Activated B cell treated with CpG ODN at 0.5 μM for 24 hours (primary cell): ENCODE measurements around the gene LIMK1. TPM values are rescaled to one million over a fixed set of nuclear protein-coding genes. Genes with fewer than 3 reads are reported as not detected.
"Not testable (repeated sequence)": the region's sequence is repeated elsewhere in the genome, so short reads cannot be mapped to it uniquely, and the experiment has no call there.

Experiments used
- ATAC-seq: fragments of 200-7000 bp; cut with Tn5 transposase; one replicate; pipeline ENCODE4 v1.10.0; 2021; ENCODE audit warnings: low read depth, mild to moderate bottlenecking, moderate library complexity
- CTCF ChIA-PET: fragments of 350-600 bp; sonication (Branson Sonifier 250); formaldehyde crosslinking; loops from one replicate; lab custom pipeline; 2021; ENCODE audit warnings: antibody characterized with exemption; lab: Charles Lee
- POLR2A ChIA-PET: fragments of 350-600 bp; sonication (Branson Sonifier 250); formaldehyde crosslinking; loops from one replicate; lab custom pipeline; 2021; ENCODE audit warnings: antibody characterized with exemption; lab: Charles Lee
- DNase-seq: peaks from one replicate; pipeline ENCODE4 v3.0.0; 2022
- H3K27ac Mint-ChIP-seq: one replicate; pipeline ENCODE4 v1.8.0; 2020; ENCODE audit warnings: mixed read lengths
- H3K27me3 Mint-ChIP-seq: one replicate; pipeline ENCODE4 v1.8.0; 2021; ENCODE audit warnings: mixed read lengths
- H3K36me3 Mint-ChIP-seq: one replicate; pipeline ENCODE4 v1.8.0; 2021; ENCODE audit warnings: low read depth, mixed read lengths
- H3K4me1 Mint-ChIP-seq: one replicate; pipeline ENCODE4 v1.8.0; 2021; ENCODE audit warnings: mixed read lengths
- H3K4me3 Mint-ChIP-seq: one replicate; pipeline ENCODE4 v1.8.0; 2020; ENCODE audit warnings: mild to moderate bottlenecking, mixed read lengths
- H3K9me3 Mint-ChIP-seq: one replicate; pipeline ENCODE4 v1.8.0; 2020; ENCODE audit warnings: mixed read lengths
- intact Hi-C: fragments of 100-400 bp; cut with micrococcal nuclease; formaldehyde crosslinking; loops from one replicate; pipeline ENCODE4 v1.15.1; 2024
- total RNA-seq: library from RNA; stranded (reverse); gene quantifications from 2 replicates; pipeline ENCODE4 v1.2.3, GENCODE V29; 2022
- TF ChIP-seq, protein P1 (sequence below): fragments of 200-600 bp; IDR thresholded peaks from one replicate; pipeline ENCODE4 v1.8.0; 2022; ENCODE audit warnings: antibody characterized with exemption, mild to moderate bottlenecking

LIMK1 gene
- total RNA-seq, 1 donor from 2014 or later = 59.6 TPM

- no peak for ATAC-seq
These were observed 23.2 kb downstream of the LIMK1 start for GRCh38 chr7:74106846-74107245.

GRCh38 chr7:74115326-74115725, 31.7 kb downstream of the LIMK1 start:
- TF ChIP-seq, protein P1, sequence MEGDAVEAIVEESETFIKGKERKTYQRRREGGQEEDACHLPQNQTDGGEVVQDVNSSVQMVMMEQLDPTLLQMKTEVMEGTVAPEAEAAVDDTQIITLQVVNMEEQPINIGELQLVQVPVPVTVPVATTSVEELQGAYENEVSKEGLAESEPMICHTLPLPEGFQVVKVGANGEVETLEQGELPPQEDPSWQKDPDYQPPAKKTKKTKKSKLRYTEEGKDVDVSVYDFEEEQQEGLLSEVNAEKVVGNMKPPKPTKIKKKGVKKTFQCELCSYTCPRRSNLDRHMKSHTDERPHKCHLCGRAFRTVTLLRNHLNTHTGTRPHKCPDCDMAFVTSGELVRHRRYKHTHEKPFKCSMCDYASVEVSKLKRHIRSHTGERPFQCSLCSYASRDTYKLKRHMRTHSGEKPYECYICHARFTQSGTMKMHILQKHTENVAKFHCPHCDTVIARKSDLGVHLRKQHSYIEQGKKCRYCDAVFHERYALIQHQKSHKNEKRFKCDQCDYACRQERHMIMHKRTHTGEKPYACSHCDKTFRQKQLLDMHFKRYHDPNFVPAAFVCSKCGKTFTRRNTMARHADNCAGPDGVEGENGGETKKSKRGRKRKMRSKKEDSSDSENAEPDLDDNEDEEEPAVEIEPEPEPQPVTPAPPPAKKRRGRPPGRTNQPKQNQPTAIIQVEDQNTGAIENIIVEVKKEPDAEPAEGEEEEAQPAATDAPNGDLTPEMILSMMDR = no peak
- CTCF ChIA-PET = no interaction called here
- POLR2A ChIA-PET = no interaction called here
- Mint-ChIP-seq H3K36me3 (peaks cover 70% of the 10 kb centered on the region), H3K9me3 (no peaks in the 10 kb centered on the region), H3K4me1 (no peaks in the 10 kb centered on the region), H3K4me3 (no peak overlapping the region), H3K27me3 (no peaks in the 10 kb centered on the region), H3K27ac (no peak overlapping the region)
- intact Hi-C loops = no loop called here
- ATAC-seq = no peak
- no peak for DNase-seq

More at GRCh38 chr7:74106846-74107245, 23.2 kb downstream of the LIMK1 start:
- peaks cover 78% of the 10 kb centered on the region for H3K36me3 Mint-ChIP-seq
- no peaks in the 10 kb centered on the region for H3K27me3 Mint-ChIP-seq
- TF ChIP-seq, protein P1 = no peak
- intact Hi-C loops = loop anchor here (10.0 kb wide), 1 partner anchor 548 kb away; the partner anchor contains the start of gene GTF2I
- ChIA-PET CTCF (no interaction called here), POLR2A (no interaction called here)
- no peak overlapping the region for H3K27ac Mint-ChIP-seq
- H3K4me3 Mint-ChIP-seq = no peak overlapping the region
- peaks cover 7% of the 10 kb centered on the region for H3K4me1 Mint-ChIP-seq
- no peaks in the 10 kb centered on the region for H3K9me3 Mint-ChIP-seq
- no peak for DNase-seq

- Mint-ChIP-seq H3K9me3 (no peaks in the 10 kb centered on the region), H3K27me3 (no peaks in the 10 kb centered on the region), H3K4me3 (no peak overlapping the region), H3K4me1 (peaks cover 2% of the 10 kb centered on the region), H3K36me3 (peaks cover 68% of the 10 kb centered on the region), H3K27ac (no peak overlapping the region)
- ChIA-PET POLR2A (no interaction called here), CTCF (no interaction called here)
- TF ChIP-seq, protein P1 = no peak
- intact Hi-C loops = no loop called here
- ATAC-seq (no peak), DNase-seq (no peak)
These were observed 32.8 kb downstream of the LIMK1 start for GRCh38 chr7:74116356-74116755.

- no peak for DNase-seq
- Mint-ChIP-seq H3K9me3 (no peaks in the 10 kb centered on the region), H3K4me1 (peaks cover 4% of the 10 kb centered on the region), H3K4me3 (no peak overlapping the region), H3K27ac (no peak overlapping the region), H3K27me3 (no peaks in the 10 kb centered on the region), H3K36me3 (peaks cover 50% of the 10 kb centered on the region)
- ATAC-seq = no peak
- POLR2A ChIA-PET = no interaction called here
- intact Hi-C loops = loop anchor here (2.0 to 5.0 kb wide), 2 partner anchors 19 to 53 kb away; no protein-coding TSS in a partner anchor
- TF ChIP-seq, protein P1 = no peak
- CTCF ChIA-PET = no interaction called here
These were observed 36.2 kb downstream of the LIMK1 start for GRCh38 chr7:74119831-74120230.

DNA sequence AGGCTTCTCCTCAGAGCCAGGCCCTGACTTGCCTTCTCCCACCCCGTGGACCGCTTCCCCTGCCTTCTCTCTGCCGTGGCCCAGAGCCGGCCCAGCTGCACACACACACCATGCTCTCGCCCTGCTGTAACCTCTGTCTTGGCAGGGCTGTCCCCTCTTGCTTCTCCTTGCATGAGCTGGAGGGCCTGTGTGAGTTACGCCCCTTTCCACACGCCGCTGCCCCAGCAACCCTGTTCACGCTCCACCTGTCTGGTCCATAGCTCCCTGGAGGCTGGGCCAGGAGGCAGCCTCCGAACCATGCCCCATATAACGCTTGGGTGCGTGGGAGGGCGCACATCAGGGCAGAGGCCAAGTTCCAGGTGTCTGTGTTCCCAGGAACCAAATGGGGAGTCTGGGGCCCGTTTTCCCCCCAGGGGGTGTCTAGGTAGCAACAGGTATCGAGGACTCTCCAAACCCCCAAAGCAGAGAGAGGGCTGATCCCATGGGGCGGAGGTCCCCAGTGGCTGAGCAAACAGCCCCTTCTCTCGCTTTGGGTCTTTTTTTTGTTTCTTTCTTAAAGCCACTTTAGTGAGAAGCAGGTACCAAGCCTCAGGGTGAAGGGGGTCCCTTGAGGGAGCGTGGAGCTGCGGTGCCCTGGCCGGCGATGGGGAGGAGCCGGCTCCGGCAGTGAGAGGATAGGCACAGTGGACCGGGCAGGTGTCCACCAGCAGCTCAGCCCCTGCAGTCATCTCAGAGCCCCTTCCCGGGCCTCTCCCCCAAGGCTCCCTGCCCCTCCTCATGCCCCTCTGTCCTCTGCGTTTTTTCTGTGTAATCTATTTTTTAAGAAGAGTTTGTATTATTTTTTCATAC, 38.0 kb downstream of the LIMK1 start:
- no peak overlapping the region for H3K4me3 Mint-ChIP-seq
- no peaks in the 10 kb centered on the region for H3K27me3 Mint-ChIP-seq
- H3K27ac Mint-ChIP-seq = peak overlapping the region; percentile 79
- H3K36me3 Mint-ChIP-seq = peaks cover 43% of the 10 kb centered on the region
- H3K4me1 Mint-ChIP-seq = peaks cover 4% of the 10 kb centered on the region
- ATAC-seq = peak; percentile 82
- peak; percentile 23 for DNase-seq
- ChIA-PET CTCF (no interaction called here), POLR2A (interaction anchor here (0.7 to 2.0 kb wide), 2 partner anchors 37 to 53 kb away, joined by 3 to 11 read pairs; partner anchors contain the start of gene EIF4H)
- no peaks in the 10 kb centered on the region for H3K9me3 Mint-ChIP-seq
- intact Hi-C loops = loop anchor here (2.0 to 5.0 kb wide), 2 partner anchors 21 to 54 kb away; no protein-coding TSS in a partner anchor
- TF ChIP-seq, protein P1 = no peak

GRCh38 chr7:74123892-74124291, 40.3 kb downstream of the LIMK1 start:
- H3K27ac Mint-ChIP-seq, CTCF ChIA-PET, DNase-seq, H3K9me3 Mint-ChIP-seq, H3K27me3 Mint-ChIP-seq, ATAC-seq, H3K4me3 Mint-ChIP-seq, H3K4me1 Mint-ChIP-seq: not testable (repeated sequence)
- POLR2A ChIA-PET = interaction anchor here (0.7 kb wide), 1 partner anchor 77 kb away, joined by 3 read pairs; no protein-coding TSS in a partner anchor
- peaks cover 26% of the 10 kb centered on the region for H3K36me3 Mint-ChIP-seq
- intact Hi-C loops = loop anchor here (5.0 kb wide), 1 partner anchor 57 kb away; no protein-coding TSS in a partner anchor
